Endodermal cell (in vitro differentiated cells): ENCODE measurements around the gene SMAD3. TPM values are rescaled to one million over a fixed set of nuclear protein-coding genes. Genes with fewer than 3 reads are reported as not detected.

ENCODE experiments used
- DNase-seq: peaks from one replicate; pipeline ENCODE4 v3.0.0-alpha.2; 2017
- H3K27ac ChIP-seq: 2 replicates; pipeline ENCODE4 v1.5.1; 2013; ENCODE audit warnings: mild to moderate bottlenecking, low read depth, low read length, moderate library complexity
- H3K27me3 ChIP-seq: 2 replicates; pipeline ENCODE4 v1.6.1; 2013; ENCODE audit warnings: mild to moderate bottlenecking, low read length, moderate library complexity; ENCODE audit not compliant: insufficient read depth, control insufficient read depth, poor library complexity, severe bottlenecking
- H3K36me3 ChIP-seq: 2 replicates; pipeline ENCODE4 v1.7.0; 2013; ENCODE audit warnings: mild to moderate bottlenecking, low read length, moderate library complexity; ENCODE audit not compliant: control insufficient read depth, insufficient read depth
- H3K4me1 ChIP-seq: one replicate; pipeline ENCODE4 v1.7.0; 2013; ENCODE audit warnings: low read length; ENCODE audit not compliant: control insufficient read depth, insufficient read depth
- H3K4me3 ChIP-seq: 2 replicates; pipeline ENCODE4 v1.5.1; 2013; ENCODE audit warnings: mild to moderate bottlenecking, low read length, moderate library complexity
- H3K9ac ChIP-seq: 2 replicates; pipeline ENCODE4 v1.6.1; 2013; ENCODE audit warnings: mild to moderate bottlenecking, low read length, moderate library complexity; ENCODE audit not compliant: poor library complexity, severe bottlenecking; ENCODE audit errors: extremely low read depth
- H3K9me3 ChIP-seq: 2 replicates; pipeline ENCODE4 v1.6.1; 2013; ENCODE audit warnings: mild to moderate bottlenecking, low read length, moderate library complexity; ENCODE audit not compliant: control insufficient read depth
- H3K27ac Mint-ChIP-seq: 2 replicates; pipeline ENCODE4 v1.8.0; 2020; ENCODE audit warnings: mixed read lengths
- H3K27me3 Mint-ChIP-seq: 2 replicates; pipeline ENCODE4 v1.8.0; 2021; ENCODE audit warnings: mild to moderate bottlenecking, mixed read lengths; ENCODE audit not compliant: insufficient read depth
- H3K36me3 Mint-ChIP-seq: 2 replicates; pipeline ENCODE4 v1.8.0; 2020; ENCODE audit warnings: low read depth, mixed read lengths
- H3K4me1 Mint-ChIP-seq: 2 replicates; pipeline ENCODE4 v1.8.0; 2020; ENCODE audit warnings: mixed read lengths
- H3K4me3 Mint-ChIP-seq: 2 replicates; pipeline ENCODE4 v1.8.0; 2020; ENCODE audit warnings: mild to moderate bottlenecking, moderate library complexity, mixed read lengths
- H3K9me3 Mint-ChIP-seq: 2 replicates; pipeline ENCODE4 v1.8.0; 2020; ENCODE audit warnings: mild to moderate bottlenecking, mixed read lengths
- CTCF ChIP-seq: fragments of 200-600 bp; sonication (generic); conservative IDR thresholded peaks from 2 replicates; pipeline ENCODE4 v1.5.0; 2021; ENCODE audit warnings: antibody characterized with exemption, mild to moderate bottlenecking
- WGBS, 2 experiments: methylation state at CpG; one replicate each; pipeline versions ENCODE4 v1.1.5 to v1.1.7; 2013; ENCODE audit warnings: missing lambda C conversion rate in 2 of 2, mixed read lengths in 1 of 2; ENCODE audit not compliant: insufficient coverage in 1 of 2, insufficient read length in 1 of 2; 5-methylcytosine and 5-hydroxymethylcytosine counted together
- total RNA-seq, 2 donors: library from RNA; stranded (reverse); fragmentation: NEBNext Ultra II Directional in 1 of 2; extraction: Animal tissue kit (Norgen Biotek cat#: 25700) in 1 of 2; gene quantifications; 2 replicates in 1 of 2; 3 replicates in 1 of 2; pipeline ENCODE4 v1.2.1, GENCODE V29; 2021

Gene SMAD3
- total RNA-seq, 2 donors from 2014 or later, result 7.8 to 9.6 TPM

GRCh38 chr15:67161881-67162280, 96.5 kb downstream of the SMAD3 start:
- peaks cover 2% of the 10 kb centered on the region for H3K36me3 Mint-ChIP-seq
- H3K27me3 Mint-ChIP-seq, result peaks cover 53% of the 10 kb centered on the region
- peaks cover 23% of the 10 kb centered on the region for H3K4me1 Mint-ChIP-seq
- H3K27ac Mint-ChIP-seq, result no peak overlapping the region
- Histone ChIP-seq H3K27ac (no peak overlapping the region), H3K4me3 (no peak overlapping the region), H3K27me3 (peaks cover 10% of the 10 kb centered on the region), H3K9me3 (no peaks in the 10 kb centered on the region), H3K4me1 (peaks cover 25% of the 10 kb centered on the region), H3K9ac (no peak overlapping the region), H3K36me3 (peaks cover 18% of the 10 kb centered on the region)
- TF ChIP-seq CTCF, result no peak
- no peaks in the 10 kb centered on the region for H3K9me3 Mint-ChIP-seq
- H3K4me3 Mint-ChIP-seq, result no peak overlapping the region
- no peak for DNase-seq
- WGBS, 2 experiments, result 93% methylated on average over 4 of the region's 4 CpGs; no CpG with 5 or more reads in 1 of the 2 experiments

- H3K27ac ChIP-seq, result no peak overlapping the region
- WGBS, 2 experiments, result 97% methylated on average over 6 of the region's 6 CpGs; no CpG with 5 or more reads in 1 of the 2 experiments
- H3K4me1 Mint-ChIP-seq, result peaks cover 23% of the 10 kb centered on the region
- no peaks in the 10 kb centered on the region for H3K9me3 ChIP-seq
- H3K9ac ChIP-seq, result no peak overlapping the region
- peaks cover 10% of the 10 kb centered on the region for H3K36me3 Mint-ChIP-seq
- H3K27me3 Mint-ChIP-seq, result peaks cover 64% of the 10 kb centered on the region
- peaks cover 31% of the 10 kb centered on the region for H3K36me3 ChIP-seq
- TF ChIP-seq CTCF, result no peak
- peaks cover 10% of the 10 kb centered on the region for H3K27me3 ChIP-seq
- H3K27ac Mint-ChIP-seq, result no peak overlapping the region
- no peak for DNase-seq
- no peak overlapping the region for H3K4me3 Mint-ChIP-seq
- peaks cover 21% of the 10 kb centered on the region for H3K4me1 ChIP-seq
- H3K4me3 ChIP-seq, result no peak overlapping the region
- no peaks in the 10 kb centered on the region for H3K9me3 Mint-ChIP-seq
Measured at GRCh38 chr15:67163180-67163579, 97.8 kb downstream of the SMAD3 start.

- peaks cover 41% of the 10 kb centered on the region for H3K36me3 ChIP-seq
- Mint-ChIP-seq H3K9me3 (no peaks in the 10 kb centered on the region), H3K4me3 (peak overlapping the region; percentile 30), H3K27me3 (peaks cover 76% of the 10 kb centered on the region), H3K36me3 (peaks cover 17% of the 10 kb centered on the region), H3K27ac (peak overlapping the region; percentile 46), H3K4me1 (peaks cover 20% of the 10 kb centered on the region)
- no peak overlapping the region for H3K4me3 ChIP-seq
- 83 to 92% methylated on average over 2 to 5 of the region's 5 CpGs for WGBS, 2 experiments
- no peak overlapping the region for H3K9ac ChIP-seq
- H3K27me3 ChIP-seq, result peaks cover 10% of the 10 kb centered on the region
- no peak for TF ChIP-seq CTCF
- H3K9me3 ChIP-seq, result no peaks in the 10 kb centered on the region
- DNase-seq, result no peak
- peaks cover 16% of the 10 kb centered on the region for H3K4me1 ChIP-seq
- no peak overlapping the region for H3K27ac ChIP-seq
Measured at GRCh38 chr15:67164401-67164791, 99.0 kb downstream of the SMAD3 start.
